IPS-20b (cell line): ENCODE data around the gene KRTAP12-1.
"Not testable (repeated sequence)": the region's sequence is repeated elsewhere in the genome, so short reads cannot be mapped to it uniquely, and the experiment has no call there.

Experiments
- H3K27ac ChIP-seq: one replicate; pipeline ENCODE4 v1.5.1; 2013; ENCODE audit warnings: low read length
- H3K27me3 ChIP-seq: 2 replicates; pipeline ENCODE4 v1.6.1; 2013; ENCODE audit warnings: mild to moderate bottlenecking, low read length, inconsistent platforms; ENCODE audit not compliant: insufficient read depth
- H3K36me3 ChIP-seq: 2 replicates; pipeline ENCODE4 v1.6.1; 2013; ENCODE audit warnings: low read depth, mild to moderate bottlenecking, inconsistent platforms, low read length, moderate library complexity; ENCODE audit not compliant: insufficient read depth
- H3K4me1 ChIP-seq: 2 replicates; pipeline ENCODE4 v1.6.1; 2013; ENCODE audit warnings: mild to moderate bottlenecking, control low read depth, inconsistent platforms, low read length, moderate library complexity; ENCODE audit not compliant: insufficient read depth
- H3K4me3 ChIP-seq: 2 replicates; pipeline ENCODE4 v1.5.1; 2013; ENCODE audit warnings: mild to moderate bottlenecking, low read length, inconsistent platforms
- H3K9ac ChIP-seq: 2 replicates; pipeline ENCODE4 v1.6.1; 2013; ENCODE audit warnings: low read depth, mild to moderate bottlenecking, inconsistent platforms, low read length, moderate library complexity
- H3K9me3 ChIP-seq: 2 replicates; pipeline ENCODE4 v1.6.1; 2013; ENCODE audit warnings: mild to moderate bottlenecking, low read depth, low read length, inconsistent platforms; ENCODE audit not compliant: insufficient read depth

The KRTAP12-1 gene

GRCh38 chr21:44684483-44684882 lies 2.5 kb upstream of the KRTAP12-1 start:
- Histone ChIP-seq H3K27me3 (no peaks in the 10 kb centered on the region), H3K9me3 (no peaks in the 10 kb centered on the region), H3K36me3 (no peaks in the 10 kb centered on the region), H3K4me3 (no peak overlapping the region), H3K9ac (no peak overlapping the region), H3K27ac (no peak overlapping the region), H3K4me1 (peaks cover 3% of the 10 kb centered on the region; the same call in 1 of the 2 replicates)

- no peak overlapping the region for H3K9ac ChIP-seq
- H3K27me3 ChIP-seq, result no peaks in the 10 kb centered on the region
- H3K36me3 ChIP-seq, result no peaks in the 10 kb centered on the region
- peaks cover 3% of the 10 kb centered on the region; the same call in 1 of the 2 replicates for H3K4me1 ChIP-seq
- no peaks in the 10 kb centered on the region for H3K9me3 ChIP-seq
- H3K27ac ChIP-seq, result no peak overlapping the region
- no peak overlapping the region for H3K4me3 ChIP-seq
Measured at GRCh38 chr21:44684077-44684476, 2.1 kb upstream of the KRTAP12-1 start.

DNA sequence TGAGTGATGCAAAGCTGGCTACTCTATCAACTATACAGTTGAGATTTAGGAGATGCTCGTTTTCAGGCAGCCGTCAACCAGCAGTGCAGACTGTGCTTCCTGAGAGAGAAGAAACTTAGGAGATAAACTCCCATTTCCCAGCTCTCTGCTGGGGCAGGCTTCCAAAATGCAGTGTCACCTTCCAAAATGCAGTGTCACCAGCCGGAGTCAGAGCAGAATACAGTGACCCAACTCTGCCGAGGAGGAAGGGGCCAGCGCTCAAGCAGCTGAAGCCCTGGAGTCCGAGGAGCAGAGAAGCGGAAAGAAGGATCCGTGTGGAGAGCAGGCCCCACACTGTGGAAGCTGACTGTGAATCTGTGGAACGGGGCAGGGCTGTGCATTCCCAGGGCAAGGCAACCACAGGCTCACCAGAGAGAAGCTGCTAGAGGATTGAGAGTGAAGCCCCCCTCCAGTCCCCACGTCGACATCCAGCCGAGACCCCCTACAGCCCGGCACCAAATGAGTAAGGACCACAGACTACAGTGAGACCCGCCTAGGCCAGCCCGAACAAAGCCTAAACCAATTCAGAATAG lies 703 bp upstream of the KRTAP12-1 start:
- H3K9ac ChIP-seq, result no peak overlapping the region
- no peaks in the 10 kb centered on the region for H3K27me3 ChIP-seq
- no peaks in the 10 kb centered on the region for H3K36me3 ChIP-seq
- H3K9me3 ChIP-seq, result no peaks in the 10 kb centered on the region; the same call in 1 of the 2 replicates
- no peak overlapping the region for H3K27ac ChIP-seq
- H3K4me3 ChIP-seq, result no peak overlapping the region
- peaks cover 3% of the 10 kb centered on the region; the same call in 1 of the 2 replicates for H3K4me1 ChIP-seq

DNA sequence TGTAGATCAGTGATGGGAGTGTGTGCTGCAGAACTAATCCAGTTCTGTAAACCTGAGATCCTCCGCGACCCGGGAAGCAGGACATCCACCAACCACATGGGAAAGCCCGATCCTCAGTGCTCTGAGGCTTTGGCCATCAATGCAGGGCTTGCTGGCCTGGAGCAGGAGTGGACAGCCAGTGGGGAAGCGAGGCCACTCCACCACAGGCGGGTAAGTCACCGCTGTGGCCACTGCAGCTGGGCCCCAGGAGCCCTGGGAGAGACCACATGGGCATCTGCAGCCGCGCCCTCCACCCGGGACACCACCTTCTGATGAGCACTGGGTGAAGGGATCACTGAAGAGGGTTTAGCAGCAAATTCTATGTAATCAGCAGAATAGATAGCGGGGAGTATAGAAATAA lies 811 bp downstream of the KRTAP12-1 start:
- Histone ChIP-seq H3K27me3 (no peaks in the 10 kb centered on the region), H3K36me3 (no peaks in the 10 kb centered on the region), H3K4me1 (no peaks in the 10 kb centered on the region), H3K9me3 (no peaks in the 10 kb centered on the region; the same call in 1 of the 2 replicates), H3K27ac (no peak overlapping the region), H3K9ac (no peak overlapping the region), H3K4me3 (no peak overlapping the region)

- no peaks in the 10 kb centered on the region; the same call in 1 of the 2 replicates for H3K9me3 ChIP-seq
- no peak overlapping the region for H3K27ac ChIP-seq
- H3K4me1 ChIP-seq, result no peaks in the 10 kb centered on the region
- no peaks in the 10 kb centered on the region for H3K36me3 ChIP-seq
- H3K9ac ChIP-seq, result no peak overlapping the region
- H3K4me3 ChIP-seq, result no peak overlapping the region
- no peaks in the 10 kb centered on the region for H3K27me3 ChIP-seq
Measured at GRCh38 chr21:44677881-44678280, 4.1 kb downstream of the KRTAP12-1 start.

GRCh38 chr21:44671911-44672310 lies 10.1 kb downstream of the KRTAP12-1 start:
- no peak overlapping the region for H3K4me3 ChIP-seq
- no peaks in the 10 kb centered on the region for H3K4me1 ChIP-seq
- no peaks in the 10 kb centered on the region for H3K36me3 ChIP-seq
- no peak overlapping the region for H3K9ac ChIP-seq
- H3K27ac ChIP-seq, result no peak overlapping the region
- no peaks in the 10 kb centered on the region for H3K27me3 ChIP-seq
- peaks cover 19% of the 10 kb centered on the region for H3K9me3 ChIP-seq

- H3K9me3 ChIP-seq, result peaks cover 19% of the 10 kb centered on the region
- no peak overlapping the region for H3K27ac ChIP-seq
- no peak overlapping the region for H3K9ac ChIP-seq
- no peaks in the 10 kb centered on the region for H3K27me3 ChIP-seq
- no peak overlapping the region for H3K4me3 ChIP-seq
- no peaks in the 10 kb centered on the region for H3K4me1 ChIP-seq
- H3K36me3 ChIP-seq, result no peaks in the 10 kb centered on the region
Measured at GRCh38 chr21:44670642-44671432, 11.1 kb downstream of the KRTAP12-1 start.

DNA sequence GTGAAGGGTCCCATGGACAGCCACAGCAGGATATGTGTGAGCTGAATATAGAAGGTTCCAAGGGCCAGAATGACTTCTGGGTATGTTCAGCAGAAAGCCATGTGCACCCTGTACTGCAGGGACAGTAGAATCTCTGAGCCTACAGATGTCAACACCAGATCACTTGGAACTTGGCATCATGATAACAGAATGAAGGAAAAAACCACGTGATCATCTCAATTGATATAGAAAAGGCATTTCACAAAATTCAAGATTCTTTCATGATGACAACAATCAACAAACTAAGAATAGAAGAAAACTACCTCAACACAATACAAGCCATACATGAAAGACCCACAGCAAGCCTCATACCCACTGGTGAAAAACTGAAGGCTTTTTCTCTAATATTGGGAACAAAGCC lies 14.4 kb downstream of the KRTAP12-1 start:
- Histone ChIP-seq H3K4me1 (no peaks in the 10 kb centered on the region), H3K4me3 (no peak overlapping the region), H3K27me3 (no peaks in the 10 kb centered on the region), H3K36me3 (no peaks in the 10 kb centered on the region), H3K9me3 (peaks cover 19% of the 10 kb centered on the region), H3K27ac (no peak overlapping the region), H3K9ac (no peak overlapping the region)

DNA sequence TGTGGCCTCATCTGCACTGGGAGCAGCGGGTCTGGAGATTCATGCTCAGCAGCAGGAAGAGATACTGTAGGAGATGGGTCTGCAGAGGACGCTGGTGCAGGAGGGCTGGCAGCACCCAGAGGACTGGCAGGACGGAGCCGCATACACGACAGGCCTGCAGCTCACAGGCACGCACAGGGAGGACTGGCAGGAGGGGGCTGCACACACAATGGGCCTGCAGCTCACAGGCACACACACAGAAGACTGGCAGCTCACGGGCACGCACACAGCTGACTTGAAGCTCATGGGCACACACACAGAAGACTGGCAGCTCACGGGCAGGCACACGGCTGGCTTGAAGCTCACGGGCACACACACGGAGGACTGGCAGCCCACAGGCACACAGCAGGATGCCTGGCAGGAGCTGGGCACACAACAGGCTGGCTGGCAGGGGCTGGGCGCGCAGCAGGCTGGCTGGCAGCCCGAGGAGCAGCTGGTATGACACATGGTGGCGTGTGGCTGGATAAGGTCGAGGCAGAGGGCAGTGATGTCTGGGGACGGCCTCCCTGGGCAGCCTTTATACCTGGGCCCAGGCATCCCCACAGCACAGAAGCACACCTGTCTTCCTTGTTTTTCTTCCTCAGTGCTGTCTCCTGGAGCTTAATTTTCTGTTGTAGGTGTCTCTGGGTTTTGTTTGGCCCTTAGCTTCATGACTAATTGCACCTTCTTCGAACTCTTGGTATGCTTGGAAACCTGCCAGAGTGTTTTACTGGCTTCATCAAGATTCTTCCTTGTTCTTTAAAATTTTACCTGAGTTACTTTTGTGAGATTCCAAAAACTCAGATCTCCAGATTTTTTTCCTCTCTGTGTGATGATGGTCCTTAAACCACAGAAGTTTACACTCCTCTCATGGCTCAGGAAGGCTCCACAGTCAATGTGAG lies 15.3 kb downstream of the KRTAP12-1 start, which contains the start of gene KRTAP12-2:
Gene KRTAP12-2 (minus strand): TSS at position 527 of the 920 bp plus-strand sequence. CDS start 41 bp downstream, at position 486.
- H3K36me3 ChIP-seq, result no peaks in the 10 kb centered on the region
- H3K27me3 ChIP-seq, result no peaks in the 10 kb centered on the region
- H3K9me3 ChIP-seq, result peaks cover 19% of the 10 kb centered on the region
- H3K9ac ChIP-seq, result no peak within 1 kb of the TSS
- no peak within 1 kb of the TSS for H3K4me3 ChIP-seq
- H3K4me1 ChIP-seq, result no peaks in the 10 kb centered on the region
- H3K27ac ChIP-seq, result no peak within 1 kb of the TSS

- Histone ChIP-seq H3K27ac (no peak overlapping the region), H3K9me3 (peaks cover 3% of the 10 kb centered on the region), H3K9ac (no peak overlapping the region), H3K27me3 (no peaks in the 10 kb centered on the region), H3K4me1 (peaks cover 6% of the 10 kb centered on the region; the same call in 1 of the 2 replicates), H3K36me3 (no peaks in the 10 kb centered on the region), H3K4me3 (no peak overlapping the region)
Measured at GRCh38 chr21:44664691-44665090, 17.3 kb downstream of the KRTAP12-1 start.

DNA sequence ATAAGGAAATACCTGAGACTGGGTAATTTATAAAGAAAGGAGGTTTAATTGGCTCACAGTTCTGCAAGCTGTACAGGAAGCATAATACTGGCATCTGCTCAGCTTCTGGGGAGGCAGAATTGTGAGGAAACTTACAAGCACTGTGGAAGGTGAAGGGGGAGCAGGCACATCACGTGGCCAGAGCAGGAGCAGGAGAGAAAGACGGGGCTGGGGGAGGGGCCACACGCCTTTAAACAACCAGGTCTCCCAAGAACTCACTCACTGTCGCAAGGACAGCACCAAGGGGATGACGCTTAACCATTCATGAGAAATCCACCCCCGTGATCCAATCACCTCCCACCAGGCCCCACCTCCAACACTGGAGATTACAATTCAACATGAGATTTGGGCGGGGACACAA lies 20.4 kb downstream of the KRTAP12-1 start:
- H3K4me3 ChIP-seq, H3K27ac ChIP-seq, H3K9ac ChIP-seq, H3K27me3 ChIP-seq, H3K36me3 ChIP-seq, H3K9me3 ChIP-seq: not testable (repeated sequence)
- H3K4me1 ChIP-seq, result peaks cover 12% of the 10 kb centered on the region; the same call in 1 of the 2 replicates
